Embryonic facial prominence (tissue), 1 donor: ENCODE data around the gene IRGC.
"Not testable (repeated sequence)": the region's sequence is repeated elsewhere in the genome, so short reads cannot be mapped to it uniquely, and the experiment has no call there.

Experiments used
- DNase-seq: peaks from one replicate; pipeline ENCODE4 v3.0.0-alpha.2; 2016; ENCODE audit errors: extremely low spot score

Gene IRGC

GRCh38 chr19:43754503-43755255 lies 38.8 kb downstream of the IRGC start, which contains the start of gene SMG9:
TSS of gene SMG9 (minus strand) at chr19:43754962. CDS start at chr19:43750741, 4,221 bp downstream.
- DNase-seq = peak; percentile 95

GRCh38 chr19:43755256-43755801 lies 39.5 kb downstream of the IRGC start:
- DNase-seq = peak; percentile 31

- no peak for DNase-seq
These were observed 43.6 kb downstream of the IRGC start for GRCh38 chr19:43759515-43759914.

- DNase-seq = no peak
These were observed 45.1 kb downstream of the IRGC start for GRCh38 chr19:43760941-43761340.

GRCh38 chr19:43762814-43763213 lies 46.9 kb downstream of the IRGC start:
- no peak for DNase-seq

- no peak for DNase-seq
These were observed 47.6 kb downstream of the IRGC start for GRCh38 chr19:43763473-43763939.

- DNase-seq = not testable (repeated sequence)
These were observed 48.8 kb downstream of the IRGC start for GRCh38 chr19:43764684-43765083.

GRCh38 chr19:43765109-43765876 lies 49.4 kb downstream of the IRGC start:
- no peak for DNase-seq

- DNase-seq = no peak
These were observed 50.8 kb downstream of the IRGC start for GRCh38 chr19:43766755-43767043.

GRCh38 chr19:43767316-43767715 lies 51.4 kb downstream of the IRGC start:
- no peak for DNase-seq

- DNase-seq = no peak
These were observed 51.9 kb downstream of the IRGC start for GRCh38 chr19:43767818-43768217.

GRCh38 chr19:43768273-43769050 lies 52.6 kb downstream of the IRGC start:
- no peak for DNase-seq

GRCh38 chr19:43769256-43769655 lies 53.4 kb downstream of the IRGC start:
- no peak for DNase-seq
